ENCODE data around the gene DSG2. TPM values are rescaled to one million over a fixed set of nuclear protein-coding genes. Genes with fewer than 3 reads are reported as not detected.

Gene DSG2
- total and polyA plus RNA-seq, 2 experiments from 2014 or later = 67.7 to 105 TPM

DNA sequence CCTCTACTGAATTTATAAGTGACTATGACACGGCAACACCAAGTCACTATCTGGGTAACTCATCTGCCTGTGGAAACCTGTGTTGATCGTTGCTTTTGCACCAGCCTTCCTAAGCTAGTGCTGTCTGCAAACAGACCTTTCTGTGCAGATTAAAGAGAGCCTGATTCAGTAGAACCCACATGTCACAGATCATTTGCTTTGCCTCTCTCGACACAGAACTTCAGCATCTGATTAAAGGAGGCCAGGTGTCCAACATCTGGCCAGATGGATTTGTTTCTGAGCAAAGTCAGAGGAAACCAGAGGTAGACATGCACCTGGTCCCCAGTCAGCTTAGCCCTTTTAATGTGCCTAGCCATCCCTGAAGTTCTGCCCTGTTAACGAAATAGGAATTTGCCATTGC is 78.7 kb downstream of the DSG2 start:
- TF ChIP-seq EZH2phosphoT487 (IDR thresholded peaks at IDR 0.05; ENCODE audit: low read depth, severe bottlenecking, unreplicated experiment) (no peak), EZH2 (IDR thresholded peaks at IDR 0.05; ENCODE audit: borderline replicate concordance) (no peak)
- TF ChIP-seq, protein P1, sequence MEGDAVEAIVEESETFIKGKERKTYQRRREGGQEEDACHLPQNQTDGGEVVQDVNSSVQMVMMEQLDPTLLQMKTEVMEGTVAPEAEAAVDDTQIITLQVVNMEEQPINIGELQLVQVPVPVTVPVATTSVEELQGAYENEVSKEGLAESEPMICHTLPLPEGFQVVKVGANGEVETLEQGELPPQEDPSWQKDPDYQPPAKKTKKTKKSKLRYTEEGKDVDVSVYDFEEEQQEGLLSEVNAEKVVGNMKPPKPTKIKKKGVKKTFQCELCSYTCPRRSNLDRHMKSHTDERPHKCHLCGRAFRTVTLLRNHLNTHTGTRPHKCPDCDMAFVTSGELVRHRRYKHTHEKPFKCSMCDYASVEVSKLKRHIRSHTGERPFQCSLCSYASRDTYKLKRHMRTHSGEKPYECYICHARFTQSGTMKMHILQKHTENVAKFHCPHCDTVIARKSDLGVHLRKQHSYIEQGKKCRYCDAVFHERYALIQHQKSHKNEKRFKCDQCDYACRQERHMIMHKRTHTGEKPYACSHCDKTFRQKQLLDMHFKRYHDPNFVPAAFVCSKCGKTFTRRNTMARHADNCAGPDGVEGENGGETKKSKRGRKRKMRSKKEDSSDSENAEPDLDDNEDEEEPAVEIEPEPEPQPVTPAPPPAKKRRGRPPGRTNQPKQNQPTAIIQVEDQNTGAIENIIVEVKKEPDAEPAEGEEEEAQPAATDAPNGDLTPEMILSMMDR (IDR thresholded peaks at IDR 0.05; ENCODE audit: poor library complexity) = no peak
- no peak for DNase-seq (ENCODE audit: low spot score)
- Histone ChIP-seq H2AFZ (no peak overlapping the region), H3K36me3 (replicated peaks; ENCODE audit: insufficient read depth, low read depth) (no peaks in the 10 kb centered on the region), H4K20me1 (ENCODE audit: insufficient read depth, poor library complexity, severe bottlenecking) (no peaks in the 10 kb centered on the region), H3K4me1 (ENCODE audit: insufficient read depth) (peaks cover 7% of the 10 kb centered on the region), H3K9me2 (replicated peaks; ENCODE audit: insufficient read depth) (no peaks in the 10 kb centered on the region), H3K9me3 (ENCODE audit: low read depth) (no peaks in the 10 kb centered on the region), H3K4me3 (no peak overlapping the region), H3K4me2 (no peak overlapping the region), H3K27ac (no peak overlapping the region), H3K27me3 (no peaks in the 10 kb centered on the region), H3K79me2 (no peaks in the 10 kb centered on the region)
- WGBS (ENCODE audit: low lambda C conversion rate, missing lambda C conversion rate) = 58% methylated on average over 4 of the region's 4 CpGs

DNA sequence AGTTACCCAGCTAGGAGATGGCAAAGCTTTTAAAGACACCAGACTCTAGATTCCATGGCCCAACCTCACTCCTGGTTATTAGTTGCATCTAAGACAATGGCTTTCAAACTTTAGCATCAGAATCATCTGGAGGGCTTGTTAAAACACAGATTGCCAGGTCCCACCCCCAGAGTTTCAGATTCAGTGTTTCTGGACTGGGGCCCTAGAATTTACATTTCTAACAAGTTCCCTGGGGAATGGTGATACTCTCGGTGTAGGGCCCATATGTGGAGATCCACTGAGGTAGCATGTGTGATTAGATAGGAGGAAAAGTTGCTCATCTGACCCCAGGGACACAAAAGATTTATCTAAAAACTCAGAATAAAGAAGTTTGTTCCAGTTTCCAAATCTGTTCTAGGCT is 79.2 kb downstream of the DSG2 start:
- H3K27me3 ChIP-seq = no peaks in the 10 kb centered on the region
- WGBS (ENCODE audit: low lambda C conversion rate, missing lambda C conversion rate) = 91% methylated on average over 1 of the region's 1 CpG
- no peaks in the 10 kb centered on the region for H3K9me2 ChIP-seq (replicated peaks; ENCODE audit: insufficient read depth)
- TF ChIP-seq EZH2 (IDR thresholded peaks at IDR 0.05; ENCODE audit: borderline replicate concordance) (no peak), EZH2phosphoT487 (IDR thresholded peaks at IDR 0.05; ENCODE audit: low read depth, severe bottlenecking, unreplicated experiment) (no peak)
- TF ChIP-seq, protein P1 (IDR thresholded peaks at IDR 0.05; ENCODE audit: poor library complexity) = no peak
- H3K27ac ChIP-seq = no peak overlapping the region
- no peak overlapping the region for H3K4me2 ChIP-seq
- no peak overlapping the region for H3K4me3 ChIP-seq
- H3K9me3 ChIP-seq (ENCODE audit: low read depth) = no peaks in the 10 kb centered on the region
- peaks cover 4% of the 10 kb centered on the region for H3K4me1 ChIP-seq (ENCODE audit: insufficient read depth)
- H3K36me3 ChIP-seq (replicated peaks; ENCODE audit: insufficient read depth, low read depth) = no peaks in the 10 kb centered on the region
- no peak overlapping the region for H2AFZ ChIP-seq
- DNase-seq (ENCODE audit: low spot score) = no peak
- H3K79me2 ChIP-seq = no peaks in the 10 kb centered on the region
- H4K20me1 ChIP-seq (ENCODE audit: insufficient read depth, poor library complexity, severe bottlenecking) = no peaks in the 10 kb centered on the region

DNA sequence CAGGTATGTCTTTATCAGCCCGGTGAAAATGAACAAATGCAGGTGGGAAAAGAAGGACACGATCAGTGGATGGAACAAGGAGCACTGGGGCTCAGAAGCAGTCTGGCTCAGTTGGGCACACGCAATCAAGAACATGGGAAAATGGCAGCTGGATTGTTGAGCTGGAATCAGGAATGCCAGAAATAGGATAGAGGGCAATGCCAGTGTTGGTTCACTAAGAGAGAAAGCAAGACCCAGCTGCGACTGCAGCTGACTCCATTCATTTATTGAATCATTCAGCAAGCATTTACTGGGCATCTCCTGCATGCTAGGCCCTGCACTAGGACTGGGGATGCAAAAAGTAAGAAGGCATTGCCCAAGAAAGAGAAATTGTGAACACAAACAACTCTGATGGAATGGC is 80.1 kb downstream of the DSG2 start:
- 96% methylated on average over 4 of the region's 4 CpGs for WGBS (ENCODE audit: low lambda C conversion rate, missing lambda C conversion rate)
- Histone ChIP-seq H3K9me3 (ENCODE audit: low read depth) (no peaks in the 10 kb centered on the region), H3K4me3 (no peak overlapping the region), H2AFZ (no peak overlapping the region), H3K4me2 (no peak overlapping the region), H3K36me3 (replicated peaks; ENCODE audit: insufficient read depth, low read depth) (no peaks in the 10 kb centered on the region), H3K9me2 (replicated peaks; ENCODE audit: insufficient read depth) (no peaks in the 10 kb centered on the region), H3K27me3 (no peaks in the 10 kb centered on the region), H3K27ac (no peak overlapping the region), H4K20me1 (ENCODE audit: insufficient read depth, poor library complexity, severe bottlenecking) (no peaks in the 10 kb centered on the region), H3K4me1 (ENCODE audit: insufficient read depth) (peaks cover 4% of the 10 kb centered on the region), H3K79me2 (no peaks in the 10 kb centered on the region)
- DNase-seq (ENCODE audit: low spot score) = no peak
- TF ChIP-seq, protein P1 (IDR thresholded peaks at IDR 0.05; ENCODE audit: poor library complexity) = no peak
- TF ChIP-seq EZH2 (IDR thresholded peaks at IDR 0.05; ENCODE audit: borderline replicate concordance) (no peak), EZH2phosphoT487 (IDR thresholded peaks at IDR 0.05; ENCODE audit: low read depth, severe bottlenecking, unreplicated experiment) (no peak)

DNA sequence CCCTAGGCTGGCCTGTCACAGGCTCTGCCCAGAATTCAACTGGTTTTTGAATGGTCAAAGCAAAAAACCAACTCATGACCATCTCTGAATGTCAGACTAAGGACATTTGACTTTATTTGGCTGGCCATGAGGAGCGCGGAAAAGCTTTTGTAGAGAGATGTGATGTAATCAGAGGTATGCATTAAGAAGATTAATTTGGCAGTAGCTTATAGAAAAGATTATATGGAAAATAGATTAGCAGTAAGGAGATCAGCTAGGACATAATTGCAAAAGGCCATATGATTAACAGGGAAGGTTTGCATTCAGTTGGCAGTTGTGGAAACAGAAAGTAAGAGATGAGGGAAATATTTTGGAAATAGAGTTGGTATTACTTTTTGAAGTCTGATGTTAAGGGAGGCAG is 81.4 kb downstream of the DSG2 start:
- TF ChIP-seq EZH2phosphoT487 (IDR thresholded peaks at IDR 0.05; ENCODE audit: low read depth, severe bottlenecking, unreplicated experiment) (no peak), EZH2 (IDR thresholded peaks at IDR 0.05; ENCODE audit: borderline replicate concordance) (no peak)
- TF ChIP-seq, protein P1 (IDR thresholded peaks at IDR 0.05; ENCODE audit: poor library complexity) = no peak

More for the DNA sequence above, 81.4 kb downstream of the DSG2 start:
- 98% methylated on average over 2 of the region's 2 CpGs for WGBS (ENCODE audit: low lambda C conversion rate, missing lambda C conversion rate)
- Histone ChIP-seq H3K4me1 (ENCODE audit: insufficient read depth) (peaks cover 4% of the 10 kb centered on the region), H3K79me2 (no peaks in the 10 kb centered on the region), H3K27ac (no peak overlapping the region), H3K4me3 (no peak overlapping the region), H3K9me3 (ENCODE audit: low read depth) (no peaks in the 10 kb centered on the region), H3K9me2 (replicated peaks; ENCODE audit: insufficient read depth) (no peaks in the 10 kb centered on the region), H3K36me3 (replicated peaks; ENCODE audit: insufficient read depth, low read depth) (no peaks in the 10 kb centered on the region), H2AFZ (no peak overlapping the region), H3K27me3 (no peaks in the 10 kb centered on the region), H3K4me2 (no peak overlapping the region), H4K20me1 (ENCODE audit: insufficient read depth, poor library complexity, severe bottlenecking) (no peaks in the 10 kb centered on the region)
- no peak for DNase-seq (ENCODE audit: low spot score)
